NCI-H1048 (cell line): ENCODE results near the gene RAB25.
A peak's percentile ranks its signal among the peaks of the same experiment; 100 is the strongest.
"Not testable (repeated sequence)": the region's sequence is repeated elsewhere in the genome, so short reads cannot be mapped to it uniquely, and the experiment has no call there.

Experiments
- DNase-seq: peaks from one replicate; lab custom pipeline; 2025; lab: John Stamatoyannopoulos, UW

The RAB25 gene

GRCh38 chr1:156102633-156103511 lies 41.9 kb downstream of the RAB25 start:
- no peak for DNase-seq

GRCh38 chr1:156103521-156103947 lies 42.6 kb downstream of the RAB25 start:
- DNase-seq = no peak

- no peak for DNase-seq
Measured at GRCh38 chr1:156104065-156104810, 43.3 kb downstream of the RAB25 start.

GRCh38 chr1:156104861-156105832 lies 44.2 kb downstream of the RAB25 start:
- DNase-seq = no peak

GRCh38 chr1:156106624-156107488 lies 45.9 kb downstream of the RAB25 start:
- DNase-seq = no peak

- DNase-seq = no peak
Measured at GRCh38 chr1:156108057-156108456, 47.1 kb downstream of the RAB25 start.

- DNase-seq = no peak
Measured at GRCh38 chr1:156108664-156109241, 47.8 kb downstream of the RAB25 start.

GRCh38 chr1:156110252-156110651 lies 49.3 kb downstream of the RAB25 start:
- no peak for DNase-seq

- no peak for DNase-seq
Measured at GRCh38 chr1:156111355-156111962, 50.5 kb downstream of the RAB25 start.

- DNase-seq = no peak
Measured at GRCh38 chr1:156112276-156113137, 51.5 kb downstream of the RAB25 start.

- DNase-seq = no peak
Measured at GRCh38 chr1:156113282-156113950, 52.5 kb downstream of the RAB25 start.

GRCh38 chr1:156114101-156114918 lies 53.4 kb downstream of the RAB25 start, which contains the start of gene LMNA:
TSS of gene LMNA (plus strand) at chr1:156114711. CDS start at chr1:156114919, 208 bp downstream.
- DNase-seq = peak; percentile 73

- DNase-seq = no peak
Measured at GRCh38 chr1:156114919-156115513, 54.1 kb downstream of the RAB25 start.

GRCh38 chr1:156115514-156116374 lies 54.8 kb downstream of the RAB25 start:
- no peak for DNase-seq

GRCh38 chr1:156116731-156117130 lies 55.8 kb downstream of the RAB25 start:
- DNase-seq = not testable (repeated sequence)
